Lower leg skin (tissue), 4 donors: ENCODE data around the gene CNIH4. TPM values are rescaled to one million over a fixed set of nuclear protein-coding genes. Genes with fewer than 3 reads are reported as not detected.

Source experiments
- DNase-seq, 2 donors: peaks; one replicate each; pipeline ENCODE4 v3.0.0-alpha.2; 2019; ENCODE audit warnings: low spot score in 2 of 2
- H3K4me3 ChIP-seq: fragments of 200-600 bp; sonication (generic); 2 replicates; pipeline ENCODE4 v1.5.1; 2017; ENCODE audit warnings: mild to moderate bottlenecking, low read depth; ENCODE audit not compliant: poor library complexity, severe bottlenecking
- POLR2A ChIP-seq, 2 donors: fragments of 450-650 bp; IDR thresholded peaks; one replicate each; pipeline ENCODE4 v1.6.1; 2016 to 2017; ENCODE audit warnings: antibody characterized with exemption in 2 of 2, mild to moderate bottlenecking in 1 of 2, moderate library complexity in 1 of 2
- WGBS, 2 donors: methylation state at CpG; one replicate each; pipeline ENCODE4 v1.1.5; 2018; 5-methylcytosine and 5-hydroxymethylcytosine counted together
- intact Hi-C: fragments of 100-400 bp; cut with DNase I; formaldehyde crosslinking; loops from one replicate; pipeline ENCODE4 v1.15.0; 2023; ENCODE audit warnings: low total_unique reads
- total RNA-seq, 4 donors: library from RNA; depleted of rRNA; stranded (reverse); fragments of >200 nt; gene quantifications; one replicate each; pipeline ENCODE4 v1.1.0, GENCODE V29; 2016
- TF ChIP-seq, protein P1 (sequence below), 3 donors: fragments of 450-650 bp; IDR thresholded peaks; one replicate each; pipeline ENCODE4 v1.5.1; 2016; ENCODE audit warnings: antibody characterized with exemption in 3 of 3, mild to moderate bottlenecking in 3 of 3, moderate library complexity in 2 of 3

CNIH4 gene
- total RNA-seq, 4 donors from 2014 or later, result 24.0 to 44.8 (median 37.0) TPM

DNA sequence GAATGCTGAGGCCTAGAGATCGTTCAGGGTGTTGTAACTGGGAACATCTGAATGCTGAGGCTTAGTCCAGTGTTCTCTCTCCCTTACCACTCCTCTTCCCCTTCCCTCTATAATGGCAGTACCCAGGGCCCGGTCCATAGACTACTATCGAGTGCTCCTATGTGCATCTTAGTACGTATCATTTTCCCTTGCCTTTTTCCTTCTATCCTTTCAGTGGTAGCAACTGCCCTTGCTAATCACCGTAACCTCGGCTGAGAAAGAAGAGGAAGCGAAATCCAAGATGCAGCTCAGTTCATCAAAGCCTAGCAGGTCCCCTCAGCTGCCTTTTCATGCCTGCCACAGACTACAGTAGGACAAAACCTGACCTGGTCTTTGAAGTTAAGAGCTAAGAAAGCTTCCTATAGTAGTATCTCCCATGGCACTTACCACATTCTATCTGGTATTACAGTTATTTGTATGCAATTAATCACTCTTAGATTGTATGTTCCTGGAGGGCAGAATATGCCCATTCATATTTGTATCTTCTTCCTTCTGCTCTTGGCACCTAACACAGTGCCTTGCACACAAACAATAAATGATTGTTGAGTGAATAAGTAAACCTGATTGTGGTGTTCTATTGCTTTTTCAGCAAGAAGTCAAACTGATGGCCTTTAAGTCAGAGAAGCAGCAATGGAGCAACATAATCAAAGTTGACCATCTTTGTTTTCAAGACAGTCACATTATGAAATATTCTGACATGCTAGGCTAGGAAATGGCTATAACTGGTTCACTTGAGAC lies 22.4 kb downstream of the CNIH4 start:
- 77 to 84% methylated on average over 7 of the region's 7 CpGs for WGBS, 2 donors
- intact Hi-C loops, result no loop called here
- TF ChIP-seq, protein P1, sequence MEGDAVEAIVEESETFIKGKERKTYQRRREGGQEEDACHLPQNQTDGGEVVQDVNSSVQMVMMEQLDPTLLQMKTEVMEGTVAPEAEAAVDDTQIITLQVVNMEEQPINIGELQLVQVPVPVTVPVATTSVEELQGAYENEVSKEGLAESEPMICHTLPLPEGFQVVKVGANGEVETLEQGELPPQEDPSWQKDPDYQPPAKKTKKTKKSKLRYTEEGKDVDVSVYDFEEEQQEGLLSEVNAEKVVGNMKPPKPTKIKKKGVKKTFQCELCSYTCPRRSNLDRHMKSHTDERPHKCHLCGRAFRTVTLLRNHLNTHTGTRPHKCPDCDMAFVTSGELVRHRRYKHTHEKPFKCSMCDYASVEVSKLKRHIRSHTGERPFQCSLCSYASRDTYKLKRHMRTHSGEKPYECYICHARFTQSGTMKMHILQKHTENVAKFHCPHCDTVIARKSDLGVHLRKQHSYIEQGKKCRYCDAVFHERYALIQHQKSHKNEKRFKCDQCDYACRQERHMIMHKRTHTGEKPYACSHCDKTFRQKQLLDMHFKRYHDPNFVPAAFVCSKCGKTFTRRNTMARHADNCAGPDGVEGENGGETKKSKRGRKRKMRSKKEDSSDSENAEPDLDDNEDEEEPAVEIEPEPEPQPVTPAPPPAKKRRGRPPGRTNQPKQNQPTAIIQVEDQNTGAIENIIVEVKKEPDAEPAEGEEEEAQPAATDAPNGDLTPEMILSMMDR (IDR thresholded peaks at IDR 0.05), result no peak
- TF ChIP-seq POLR2A (IDR thresholded peaks at IDR 0.05), result no peak
- no peak for DNase-seq
- H3K4me3 ChIP-seq, result no peak overlapping the region

DNA sequence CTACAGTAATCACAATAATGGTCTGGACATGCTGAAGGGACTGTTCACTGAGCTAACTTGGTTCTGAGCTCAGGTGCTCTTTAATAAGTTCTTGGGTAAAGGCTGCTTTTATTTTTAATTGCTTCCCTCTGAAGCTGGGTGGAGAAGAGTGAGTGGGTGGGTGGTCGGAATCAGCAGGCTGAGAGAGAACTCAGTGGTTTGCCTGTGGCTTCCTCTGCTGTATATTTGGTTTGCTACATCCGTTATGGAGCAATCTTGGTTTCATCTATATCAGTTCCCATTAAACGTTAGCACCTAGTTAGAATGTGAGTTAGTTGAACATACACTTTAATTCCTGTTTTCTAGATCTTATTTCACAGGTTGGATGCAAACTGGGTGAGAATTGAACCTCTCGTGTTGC lies 23.3 kb downstream of the CNIH4 start:
- DNase-seq, result no peak
- TF ChIP-seq POLR2A (IDR thresholded peaks at IDR 0.05), result no peak
- TF ChIP-seq, protein P1 (IDR thresholded peaks at IDR 0.05), result no peak

GRCh38 chr1:224381880-224382548 lies 25.3 kb downstream of the CNIH4 start:
- TF ChIP-seq, protein P1 (IDR thresholded peaks at IDR 0.05), result no peak
- TF ChIP-seq POLR2A (IDR thresholded peaks at IDR 0.05), result no peak
- no peak for DNase-seq
- intact Hi-C loops, result no loop called here
- WGBS, 2 donors, result 90 to 92% methylated on average over 4 of the region's 4 CpGs
- H3K4me3 ChIP-seq, result no peak overlapping the region

More for the DNA sequence above, 23.3 kb downstream of the CNIH4 start:
- intact Hi-C loops, result no loop called here
- no peak overlapping the region for H3K4me3 ChIP-seq
- 57 to 71% methylated on average over 4 of the region's 4 CpGs for WGBS, 2 donors

GRCh38 chr1:224383218-224383617 lies 26.5 kb downstream of the CNIH4 start:
- intact Hi-C loops, result no loop called here
- H3K4me3 ChIP-seq, result no peak overlapping the region
- 90 to 91% methylated on average over 3 of the region's 3 CpGs for WGBS, 2 donors
- TF ChIP-seq, protein P1 (IDR thresholded peaks at IDR 0.05), result no peak
- no peak for TF ChIP-seq POLR2A (IDR thresholded peaks at IDR 0.05)
- no peak for DNase-seq

- no peak overlapping the region for H3K4me3 ChIP-seq
- no peak for DNase-seq
- intact Hi-C loops, result no loop called here
- 42 to 43% methylated on average over 6 of the region's 6 CpGs for WGBS, 2 donors
- no peak for TF ChIP-seq POLR2A (IDR thresholded peaks at IDR 0.05)
- TF ChIP-seq, protein P1 (IDR thresholded peaks at IDR 0.05), result no peak
Observed at GRCh38 chr1:224387302-224387912, 30.7 kb downstream of the CNIH4 start.
